Prostate gland (tissue), 2 donors: Measurements from ENCODE around the gene SULT4A1. TPM values are rescaled to one million over a fixed set of nuclear protein-coding genes. Genes with fewer than 3 reads are reported as not detected.

Experiments
- DNase-seq: peaks from one replicate; pipeline ENCODE4 v3.0.0-alpha.2; 2019; ENCODE audit warnings: low spot score
- H3K27ac ChIP-seq, 2 donors: fragments of 200-600 bp; sonication (generic); 2 replicates each; pipeline ENCODE4 v1.5.1; 2017 to 2019
- H3K27me3 ChIP-seq: fragments of 200-600 bp; sonication (generic); replicated peaks from 2 replicates; pipeline ENCODE4 v1.5.1; 2019; ENCODE audit not compliant: insufficient read depth
- H3K36me3 ChIP-seq, 2 donors: fragments of 200-600 bp; sonication (generic); 1 replicate in 1 of 2; 2 replicates in 1 of 2; pipeline versions ENCODE4 v1.5.1 to v1.8.1; 2017 to 2019
- H3K4me1 ChIP-seq: fragments of 200-600 bp; sonication (generic); replicated peaks from 2 replicates; pipeline ENCODE4 v1.5.1; 2019
- H3K4me3 ChIP-seq, 2 donors: fragments of 200-600 bp; sonication (generic); 2 replicates each; pipeline ENCODE4 v1.5.1; 2017 to 2019
- H3K9me3 ChIP-seq: fragments of 200-600 bp; sonication (generic); 2 replicates; pipeline ENCODE4 v1.5.1; 2017
- CTCF ChIP-seq, 4 experiments: fragments of 200-600 bp in 2 of 4; fragments of 450-650 bp in 2 of 4; sonication (generic) in 2 of 4; IDR thresholded peaks; 1 replicate in 3 of 4; 2 replicates in 1 of 4; pipeline ENCODE4 v1.5.1; 2016 to 2019; ENCODE audit warnings: antibody characterized with exemption in 4 of 4, mild to moderate bottlenecking in 2 of 4, moderate library complexity in 2 of 4
- POLR2A ChIP-seq: fragments of 450-650 bp; IDR thresholded peaks from one replicate; pipeline ENCODE4 v1.6.1; 2016; ENCODE audit warnings: antibody characterized with exemption, mild to moderate bottlenecking
- POLR2AphosphoS5 ChIP-seq: sonication (generic); formaldehyde crosslinking; IDR thresholded peaks from one replicate; pipeline ENCODE4 v1.6.1; 2017; ENCODE audit warnings: antibody characterized with exemption
- WGBS: methylation state at CpG from one replicate; pipeline ENCODE4 v1.1.5; 2018; 5-methylcytosine and 5-hydroxymethylcytosine counted together
- intact Hi-C: fragments of 100-400 bp; cut with DNase I; formaldehyde crosslinking; loops from one replicate; pipeline ENCODE4 v1.14.2; 2022
- total RNA-seq, 2 donors: library from RNA; depleted of rRNA; stranded (reverse); fragments of >200 nt; gene quantifications; one replicate each; pipeline ENCODE4 v1.1.0, GENCODE V29; 2016

Gene SULT4A1
- 1 to 10 TPM in 1 of 2 donors, under 1 TPM in 1; 0.14 to 3.3 TPM for total RNA-seq

- 3% methylated on average over 65 of the region's 121 CpGs for WGBS
- no peak for DNase-seq
- Histone ChIP-seq H3K4me1 (no peaks in the 10 kb centered on the region), H3K9me3 (no peaks in the 10 kb centered on the region), H3K36me3 (no peaks in the 10 kb centered on the region), H3K27ac (no peak within 1 kb of the TSS), H3K4me3 (no peak within 1 kb of the TSS), H3K27me3 (peaks cover 16% of the 10 kb centered on the region)
- no peak for TF ChIP-seq POLR2A
- no peak for TF ChIP-seq POLR2AphosphoS5
- TF ChIP-seq CTCF (IDR thresholded peaks at IDR 0.05), result no peak
- intact Hi-C loops, result no loop called here
Observed at GRCh38 chr22:43862074-43862881, at the start of gene SULT4A1. Gene SULT4A1 (minus strand): TSS chr22:43862513. CDS start chr22:43862382, 131 bp downstream.

- TF ChIP-seq POLR2AphosphoS5, result no peak
- no peak for TF ChIP-seq CTCF (IDR thresholded peaks at IDR 0.05)
- no peak for TF ChIP-seq POLR2A
- no peaks in the 10 kb centered on the region for H3K27me3 ChIP-seq
- intact Hi-C loops, result no loop called here
- no peak for DNase-seq
- H3K36me3 ChIP-seq, result no peaks in the 10 kb centered on the region
- 8% methylated on average over 4 of the region's 4 CpGs for WGBS
- no peaks in the 10 kb centered on the region for H3K9me3 ChIP-seq
- no peak overlapping the region for H3K4me3 ChIP-seq
- H3K4me1 ChIP-seq, result no peaks in the 10 kb centered on the region
- H3K27ac ChIP-seq, result no peak overlapping the region
Observed at GRCh38 chr22:43911351-43911750, 49.0 kb upstream of the SULT4A1 start.

- 67% methylated on average over 6 of the region's 6 CpGs for WGBS
- no peak overlapping the region for H3K27ac ChIP-seq
- H3K4me3 ChIP-seq, result no peak overlapping the region
- no peaks in the 10 kb centered on the region for H3K9me3 ChIP-seq
- H3K4me1 ChIP-seq, result no peaks in the 10 kb centered on the region
- DNase-seq, result no peak
- intact Hi-C loops, result no loop called here
- TF ChIP-seq CTCF (IDR thresholded peaks at IDR 0.05) (no peak), POLR2AphosphoS5 (no peak), POLR2A (no peak)
- no peaks in the 10 kb centered on the region for H3K36me3 ChIP-seq
- no peaks in the 10 kb centered on the region for H3K27me3 ChIP-seq
Observed at GRCh38 chr22:43910178-43910695, 47.9 kb upstream of the SULT4A1 start.

- H3K27ac ChIP-seq, result no peak overlapping the region
- H3K4me3 ChIP-seq, result no peak overlapping the region
- TF ChIP-seq POLR2AphosphoS5 (no peak), CTCF (IDR thresholded peaks at IDR 0.05) (no peak), POLR2A (no peak)
- H3K36me3 ChIP-seq, result no peaks in the 10 kb centered on the region
- H3K4me1 ChIP-seq, result no peaks in the 10 kb centered on the region
- no peak for DNase-seq
- no peaks in the 10 kb centered on the region for H3K27me3 ChIP-seq
- 93% methylated on average over 1 of the region's 1 CpG for WGBS
- H3K9me3 ChIP-seq, result no peaks in the 10 kb centered on the region
- intact Hi-C loops, result no loop called here
Observed at GRCh38 chr22:43909708-43910107, 47.4 kb upstream of the SULT4A1 start.

- WGBS, result 49% methylated on average over 7 of the region's 7 CpGs
- Histone ChIP-seq H3K27me3 (no peaks in the 10 kb centered on the region), H3K4me3 (no peak overlapping the region), H3K9me3 (no peaks in the 10 kb centered on the region), H3K36me3 (no peaks in the 10 kb centered on the region), H3K4me1 (no peaks in the 10 kb centered on the region), H3K27ac (no peak overlapping the region)
- TF ChIP-seq CTCF (IDR thresholded peaks at IDR 0.05), result no peak
- no peak for TF ChIP-seq POLR2A
- TF ChIP-seq POLR2AphosphoS5, result no peak
- intact Hi-C loops, result no loop called here
- DNase-seq, result no peak
Observed at GRCh38 chr22:43905681-43906080, 43.4 kb upstream of the SULT4A1 start.
